ENCODE measurements around the gene TMEM203. TPM values are rescaled to one million over a fixed set of nuclear protein-coding genes. Genes with fewer than 3 reads are reported as not detected.

TMEM203 gene
- total RNA-seq, 1 donor from 2014 or later = 47.6 TPM

DNA sequence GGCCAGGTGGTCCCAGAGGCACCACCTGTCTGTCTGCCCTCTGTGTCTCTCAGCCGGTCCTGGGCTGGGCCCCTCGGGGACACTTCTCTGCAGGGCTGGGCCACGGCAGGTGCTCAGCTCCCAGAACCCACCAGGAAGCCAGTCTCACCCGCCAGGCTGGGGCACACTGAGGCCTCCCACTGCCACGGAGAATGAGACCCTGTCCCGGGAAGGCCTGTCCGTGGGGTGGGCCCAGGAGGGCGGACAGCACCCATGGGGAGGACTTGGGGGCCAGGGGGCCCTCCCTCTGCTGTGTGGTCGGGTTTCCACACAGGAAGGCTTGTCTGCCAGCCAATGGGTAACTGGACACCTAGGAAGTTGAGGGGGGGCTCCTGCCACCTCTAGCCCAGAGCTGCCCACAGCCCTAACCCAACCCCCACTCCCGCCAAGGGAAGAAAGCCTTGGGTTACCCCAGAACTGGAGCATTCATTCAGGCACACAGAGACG lies 31.5 kb upstream of the TMEM203 start:
- no peak for TF ChIP-seq CTCF (IDR thresholded peaks at IDR 0.05; ENCODE audit: borderline replicate concordance)
- peaks cover 38% of the 10 kb centered on the region for H3K27me3 ChIP-seq (ENCODE audit: low read depth)
- no peak for DNase-seq
- peaks cover 4% of the 10 kb centered on the region for H3K36me3 ChIP-seq
- H3K4me1 ChIP-seq = peaks cover 57% of the 10 kb centered on the region
- H3K27ac ChIP-seq (replicated peaks) = no peak overlapping the region
- intact Hi-C loops (cut with micrococcal nuclease) = loop anchor here (5.0 kb wide), 1 partner anchor 120 kb away; no protein-coding TSS in a partner anchor
- no peaks in the 10 kb centered on the region for H3K9me3 ChIP-seq (replicated peaks)
- H3K4me3 ChIP-seq = peak overlapping the region; percentile 50

GRCh38 chr9:137236238-137236935 lies 30.9 kb upstream of the TMEM203 start:
- peaks cover 53% of the 10 kb centered on the region for H3K4me1 ChIP-seq
- DNase-seq = peak; percentile 87
- no peaks in the 10 kb centered on the region for H3K9me3 ChIP-seq (replicated peaks)
- peak overlapping the region; percentile 50 for H3K4me3 ChIP-seq
- H3K36me3 ChIP-seq = no peaks in the 10 kb centered on the region
- peak; percentile 99 for TF ChIP-seq CTCF (IDR thresholded peaks at IDR 0.05; ENCODE audit: borderline replicate concordance)
- peaks cover 44% of the 10 kb centered on the region for H3K27me3 ChIP-seq (ENCODE audit: low read depth)
- H3K27ac ChIP-seq (replicated peaks) = no peak overlapping the region
- intact Hi-C loops (cut with micrococcal nuclease) = loop anchor here (5.0 kb wide), 1 partner anchor 119 kb away; no protein-coding TSS in a partner anchor

- Histone ChIP-seq H3K36me3 (no peaks in the 10 kb centered on the region), H3K27ac (replicated peaks) (no peak overlapping the region), H3K27me3 (ENCODE audit: low read depth) (peaks cover 52% of the 10 kb centered on the region), H3K9me3 (replicated peaks) (no peaks in the 10 kb centered on the region), H3K4me3 (peak overlapping the region; percentile 50), H3K4me1 (peaks cover 53% of the 10 kb centered on the region)
- DNase-seq = no peak
- no peak for TF ChIP-seq CTCF (IDR thresholded peaks at IDR 0.05; ENCODE audit: borderline replicate concordance)
- intact Hi-C loops (cut with micrococcal nuclease) = loop anchor here (5.0 kb wide), 1 partner anchor 118 kb away; no protein-coding TSS in a partner anchor
These were observed 30.2 kb upstream of the TMEM203 start for GRCh38 chr9:137235424-137236237.

DNA sequence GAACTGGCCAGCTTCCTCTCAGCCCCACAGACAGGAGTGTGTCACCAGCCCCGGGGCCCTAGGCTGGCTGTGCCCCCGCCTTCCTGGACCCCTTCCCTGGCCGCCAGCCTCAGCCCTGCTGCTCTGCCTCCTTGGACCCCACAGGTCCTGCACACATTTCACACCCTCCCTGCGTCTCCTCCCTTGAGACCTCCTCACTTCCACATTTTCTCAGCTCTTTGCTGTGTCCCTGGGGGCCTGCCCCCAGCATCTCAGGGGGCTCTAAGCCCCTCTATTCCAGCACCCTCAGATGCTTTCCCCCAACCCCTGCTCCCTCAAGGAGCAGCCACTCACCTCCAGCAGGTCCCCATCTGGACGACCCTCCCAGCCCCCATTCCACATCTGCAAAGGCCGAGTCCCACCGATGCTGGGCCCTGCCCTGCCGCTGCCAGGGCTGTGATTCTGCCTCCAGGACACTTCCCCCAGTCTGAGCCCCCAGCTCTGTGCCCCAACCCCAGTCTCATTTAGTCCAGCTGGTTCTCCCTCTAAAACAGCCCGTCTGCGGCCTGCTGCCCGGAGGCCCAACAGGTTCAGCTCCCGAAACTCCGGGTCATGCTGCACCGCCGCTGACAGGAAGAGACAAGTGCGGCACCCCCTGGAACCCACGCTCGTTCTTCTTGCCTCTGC lies 29.4 kb upstream of the TMEM203 start:
- peaks cover 46% of the 10 kb centered on the region for H3K4me1 ChIP-seq
- no peak for TF ChIP-seq CTCF (IDR thresholded peaks at IDR 0.05; ENCODE audit: borderline replicate concordance)
- no peak overlapping the region for H3K27ac ChIP-seq (replicated peaks)
- no peaks in the 10 kb centered on the region for H3K36me3 ChIP-seq
- intact Hi-C loops (cut with micrococcal nuclease) = loop anchor here (5.0 kb wide), 1 partner anchor 118 kb away; no protein-coding TSS in a partner anchor
- H3K4me3 ChIP-seq = no peak overlapping the region
- DNase-seq = no peak
- no peaks in the 10 kb centered on the region for H3K9me3 ChIP-seq (replicated peaks)
- H3K27me3 ChIP-seq (ENCODE audit: low read depth) = peaks cover 59% of the 10 kb centered on the region

- no peak for DNase-seq
- Histone ChIP-seq H3K4me1 (peaks cover 39% of the 10 kb centered on the region), H3K27me3 (ENCODE audit: low read depth) (peaks cover 66% of the 10 kb centered on the region), H3K36me3 (no peaks in the 10 kb centered on the region), H3K27ac (replicated peaks) (no peak overlapping the region), H3K4me3 (no peak overlapping the region), H3K9me3 (replicated peaks) (no peaks in the 10 kb centered on the region)
- intact Hi-C loops (cut with micrococcal nuclease) = no loop called here
- no peak for TF ChIP-seq CTCF (IDR thresholded peaks at IDR 0.05; ENCODE audit: borderline replicate concordance)
These were observed 28.7 kb upstream of the TMEM203 start for GRCh38 chr9:137234055-137234697.

Measured in left ventricle myocardium inferior (tissue), 1 donor.